ENCODE data around the gene UBASH3A. TPM values are rescaled to one million over a fixed set of nuclear protein-coding genes. Genes with fewer than 3 reads are reported as not detected.

UBASH3A gene
- total RNA-seq, 1 donor from 2014 or later = not detected

DNA sequence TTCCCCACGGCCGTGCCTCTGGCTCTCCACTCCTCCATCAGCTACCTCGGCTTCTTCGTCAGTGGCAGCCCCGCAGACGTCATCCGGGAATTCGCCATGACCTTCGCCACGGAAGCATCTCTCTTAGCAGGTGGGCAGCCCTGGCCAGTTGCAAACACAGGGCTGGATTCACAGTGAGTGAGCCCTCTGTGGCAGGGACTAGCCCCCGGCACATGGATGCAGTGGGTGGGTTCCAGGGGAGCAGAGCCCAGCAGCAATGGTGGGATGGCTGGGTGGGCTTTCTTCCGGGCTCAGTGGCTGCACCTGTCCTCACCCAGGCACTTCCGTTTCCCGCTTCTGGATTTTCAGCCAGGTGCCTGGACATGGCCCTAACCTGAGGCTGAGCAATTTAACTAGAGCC, 9.4 kb downstream of the UBASH3A start:
- Mint-ChIP-seq H3K4me3 (no peak overlapping the region), H3K27ac (no peak overlapping the region), H3K36me3 (no peaks in the 10 kb centered on the region), H3K9me3 (no peaks in the 10 kb centered on the region), H3K4me1 (no peaks in the 10 kb centered on the region), H3K27me3 (ENCODE audit: low read depth) (peaks cover 23% of the 10 kb centered on the region)
- DNase-seq (ENCODE audit: low spot score in 2 of 2, unreplicated experiment in 2 of 2) = no peak
- TF ChIP-seq, protein P1, sequence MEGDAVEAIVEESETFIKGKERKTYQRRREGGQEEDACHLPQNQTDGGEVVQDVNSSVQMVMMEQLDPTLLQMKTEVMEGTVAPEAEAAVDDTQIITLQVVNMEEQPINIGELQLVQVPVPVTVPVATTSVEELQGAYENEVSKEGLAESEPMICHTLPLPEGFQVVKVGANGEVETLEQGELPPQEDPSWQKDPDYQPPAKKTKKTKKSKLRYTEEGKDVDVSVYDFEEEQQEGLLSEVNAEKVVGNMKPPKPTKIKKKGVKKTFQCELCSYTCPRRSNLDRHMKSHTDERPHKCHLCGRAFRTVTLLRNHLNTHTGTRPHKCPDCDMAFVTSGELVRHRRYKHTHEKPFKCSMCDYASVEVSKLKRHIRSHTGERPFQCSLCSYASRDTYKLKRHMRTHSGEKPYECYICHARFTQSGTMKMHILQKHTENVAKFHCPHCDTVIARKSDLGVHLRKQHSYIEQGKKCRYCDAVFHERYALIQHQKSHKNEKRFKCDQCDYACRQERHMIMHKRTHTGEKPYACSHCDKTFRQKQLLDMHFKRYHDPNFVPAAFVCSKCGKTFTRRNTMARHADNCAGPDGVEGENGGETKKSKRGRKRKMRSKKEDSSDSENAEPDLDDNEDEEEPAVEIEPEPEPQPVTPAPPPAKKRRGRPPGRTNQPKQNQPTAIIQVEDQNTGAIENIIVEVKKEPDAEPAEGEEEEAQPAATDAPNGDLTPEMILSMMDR (IDR thresholded peaks at IDR 0.05; ENCODE audit: unreplicated experiment) = no peak

DNA sequence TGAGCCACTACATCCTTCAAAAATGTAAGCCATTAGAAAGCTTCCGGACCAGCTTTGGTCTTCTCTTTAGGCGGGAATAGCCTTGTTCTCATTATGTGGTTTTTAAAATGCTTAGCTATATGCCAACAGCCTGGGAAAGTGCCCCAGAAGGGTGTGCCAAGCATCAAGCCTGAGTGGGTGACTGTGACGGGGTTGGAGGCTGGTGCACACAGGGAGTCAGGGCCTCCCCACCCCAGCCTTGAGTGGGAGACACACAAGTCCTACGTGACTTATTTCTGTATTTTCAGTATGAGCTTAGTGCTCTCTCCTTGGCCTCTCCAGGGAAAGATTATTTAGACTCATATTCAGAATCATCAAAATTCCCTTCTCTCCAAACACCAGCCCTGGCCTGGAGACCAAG, 9.8 kb downstream of the UBASH3A start:
- H3K4me3 Mint-ChIP-seq = no peak overlapping the region
- H3K27me3 Mint-ChIP-seq (ENCODE audit: low read depth) = peaks cover 26% of the 10 kb centered on the region

DNA sequence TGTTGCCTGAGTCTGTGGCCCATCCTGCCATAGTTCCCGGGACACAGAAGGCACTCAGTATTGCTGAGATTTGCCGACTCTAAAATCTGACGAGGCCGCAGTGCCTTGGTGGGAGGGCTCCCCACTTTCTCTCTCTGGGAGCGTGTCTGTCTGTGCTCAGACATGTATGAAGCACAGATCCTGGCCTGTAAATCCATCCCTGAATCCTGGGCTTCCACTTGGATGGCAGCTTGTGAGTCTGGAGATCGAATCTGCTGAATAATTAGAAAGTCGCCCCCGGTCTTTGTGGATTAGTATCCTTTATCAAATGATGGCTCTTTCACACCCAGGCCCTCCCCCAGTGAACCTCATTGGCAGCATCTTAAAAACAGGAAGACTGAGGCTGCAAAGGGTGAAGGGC, 10.4 kb downstream of the UBASH3A start:
- no peak for DNase-seq (ENCODE audit: low spot score in 2 of 2, unreplicated experiment in 2 of 2)
- Mint-ChIP-seq H3K4me3 (no peak overlapping the region), H3K9me3 (no peaks in the 10 kb centered on the region), H3K27ac (no peak overlapping the region), H3K36me3 (no peaks in the 10 kb centered on the region), H3K4me1 (no peaks in the 10 kb centered on the region), H3K27me3 (ENCODE audit: low read depth) (peaks cover 31% of the 10 kb centered on the region)
- TF ChIP-seq, protein P1 (IDR thresholded peaks at IDR 0.05; ENCODE audit: unreplicated experiment) = no peak

More for the DNA sequence above, 9.8 kb downstream of the UBASH3A start:
- no peaks in the 10 kb centered on the region for H3K36me3 Mint-ChIP-seq
- no peak overlapping the region for H3K27ac Mint-ChIP-seq
- no peak for DNase-seq (ENCODE audit: low spot score in 2 of 2, unreplicated experiment in 2 of 2)
- no peaks in the 10 kb centered on the region for H3K4me1 Mint-ChIP-seq
- H3K9me3 Mint-ChIP-seq = no peaks in the 10 kb centered on the region
- TF ChIP-seq, protein P1 (IDR thresholded peaks at IDR 0.05; ENCODE audit: unreplicated experiment) = no peak

DNA sequence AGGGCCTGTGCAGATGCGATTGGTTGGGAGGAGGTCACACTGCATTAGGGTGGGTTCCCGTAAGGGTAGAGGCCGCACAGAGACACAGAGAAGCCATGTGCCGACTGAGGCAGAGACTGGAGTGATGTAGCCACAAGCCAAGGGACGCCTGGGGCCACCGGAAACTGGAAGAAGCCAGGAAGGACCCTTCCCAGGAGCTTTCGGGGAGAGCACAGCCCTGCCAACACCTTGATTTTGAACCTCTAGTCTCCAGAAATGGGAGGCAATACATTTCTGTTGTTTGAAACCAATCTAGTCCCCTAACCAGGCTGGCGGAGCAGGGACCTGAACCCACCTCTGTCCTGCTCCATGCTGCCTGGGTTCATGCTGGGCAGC, 10.8 kb downstream of the UBASH3A start:
- no peaks in the 10 kb centered on the region for H3K9me3 Mint-ChIP-seq
- H3K4me1 Mint-ChIP-seq = no peaks in the 10 kb centered on the region
- H3K27me3 Mint-ChIP-seq (ENCODE audit: low read depth) = peaks cover 35% of the 10 kb centered on the region
- DNase-seq (ENCODE audit: low spot score in 2 of 2, unreplicated experiment in 2 of 2) = no peak
- TF ChIP-seq, protein P1 (IDR thresholded peaks at IDR 0.05; ENCODE audit: unreplicated experiment) = no peak
- H3K4me3 Mint-ChIP-seq = no peak overlapping the region
- H3K36me3 Mint-ChIP-seq = no peaks in the 10 kb centered on the region
- no peak overlapping the region for H3K27ac Mint-ChIP-seq

DNA sequence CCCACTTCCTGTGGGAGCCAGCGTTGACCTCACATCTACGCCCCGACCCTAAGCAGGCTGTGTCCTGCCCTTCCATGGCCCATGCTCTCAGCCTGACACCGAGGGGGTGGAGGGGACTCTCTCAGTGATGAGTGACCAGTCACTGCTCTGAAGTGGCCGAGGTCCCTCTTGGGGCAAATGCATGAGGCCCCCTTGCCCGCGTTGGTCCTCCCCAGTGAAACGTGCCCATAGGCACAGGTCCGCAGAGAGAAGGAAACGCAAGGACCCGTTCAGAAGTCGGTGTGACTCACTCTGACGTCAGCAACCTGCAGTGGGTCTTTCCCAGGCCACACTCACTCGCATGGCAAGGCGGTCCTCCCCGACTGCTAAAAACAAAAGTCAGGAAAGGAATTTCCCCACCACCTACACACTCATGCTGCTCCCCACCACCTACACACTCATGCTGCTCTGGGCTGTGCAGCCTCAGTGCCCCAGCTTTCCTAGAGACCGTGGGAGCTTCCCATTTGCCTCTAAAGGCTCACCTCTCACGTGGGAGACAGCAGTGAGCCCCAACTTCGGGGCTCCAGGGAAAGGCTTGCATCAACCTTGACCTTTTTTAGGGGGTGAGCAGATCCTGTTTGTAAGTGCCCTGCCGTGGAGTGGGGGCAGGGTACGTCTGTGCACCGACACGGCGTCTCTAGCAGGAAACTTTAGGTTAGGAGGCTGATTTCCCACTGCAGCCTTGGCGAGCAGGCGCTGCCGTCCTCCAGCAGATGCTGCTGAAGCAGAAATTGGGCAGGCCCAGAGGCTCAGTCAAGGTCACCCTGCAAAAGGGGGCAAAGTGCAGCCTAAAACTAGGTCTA, 11.4 kb downstream of the UBASH3A start:
- no peak for DNase-seq (ENCODE audit: low spot score in 2 of 2, unreplicated experiment in 2 of 2)
- Mint-ChIP-seq H3K4me3 (no peak overlapping the region), H3K36me3 (no peaks in the 10 kb centered on the region), H3K27ac (no peak overlapping the region), H3K4me1 (no peaks in the 10 kb centered on the region), H3K27me3 (ENCODE audit: low read depth) (peaks cover 35% of the 10 kb centered on the region), H3K9me3 (no peaks in the 10 kb centered on the region)
- TF ChIP-seq, protein P1 (IDR thresholded peaks at IDR 0.05; ENCODE audit: unreplicated experiment) = no peak
